Measurements from ENCODE around the gene MAP2. TPM values are rescaled to one million over a fixed set of nuclear protein-coding genes. Genes with fewer than 3 reads are reported as not detected.

MAP2 gene
- total and polyA plus RNA-seq, 10 of the 15 experiments (the other 5 are each of a cell fraction or from before 2014, with no cell fraction given), result 0.01 TPM; not detected in 9

DNA sequence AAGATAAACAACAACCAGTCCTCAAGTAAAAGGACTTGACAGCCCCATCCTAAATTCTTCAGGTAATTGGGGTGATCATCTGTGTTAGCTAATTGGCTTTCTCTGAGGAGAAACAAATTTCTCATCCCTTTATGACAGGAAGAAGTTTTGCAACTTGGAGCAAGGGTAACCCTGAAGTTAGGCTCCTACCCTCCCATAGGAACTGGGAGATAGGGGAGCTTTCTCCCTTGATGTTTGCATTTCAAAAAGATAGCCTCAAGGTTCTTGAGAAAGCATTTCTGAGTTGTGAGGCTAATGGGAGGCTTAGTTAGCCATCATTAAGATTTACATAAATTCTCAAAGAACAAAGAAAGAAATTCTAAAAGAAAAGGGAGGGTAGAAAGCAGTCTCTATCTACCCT is 95.4 kb downstream of the MAP2 start:
- in situ Hi-C loops (cut with MboI), result no loop called here
- Histone ChIP-seq H3K4me2 (ENCODE audit: control insufficient read depth, insufficient read depth) (no peak overlapping the region), H3K27me3 (replicated peaks in 1 of 2; ENCODE audit: control insufficient read depth in 2 of 2, insufficient read depth in 2 of 2, low read length in 1 of 2) (no peaks in the 10 kb centered on the region), H3K79me2 (ENCODE audit: control insufficient read depth, insufficient read depth, low read length) (no peaks in the 10 kb centered on the region), H4K20me1 (ENCODE audit: control insufficient read depth, insufficient read depth) (no peaks in the 10 kb centered on the region), H3K36me3 (ENCODE audit: control insufficient read depth in 2 of 2, insufficient read depth in 2 of 2, low read length in 1 of 2) (no peaks in the 10 kb centered on the region), H2AFZ (ENCODE audit: control insufficient read depth, low read depth, low read length) (no peak overlapping the region), H3K4me3 (no peak overlapping the region), H3K9ac (ENCODE audit: control insufficient read depth, insufficient read depth, low read length) (no peak overlapping the region), H3K9me3 (replicated peaks; ENCODE audit: control insufficient read depth, insufficient read depth, low read length) (no peaks in the 10 kb centered on the region), H3K4me1 (ENCODE audit: control insufficient read depth, insufficient read depth, low read length) (no peaks in the 10 kb centered on the region), H3K27ac (ENCODE audit: control insufficient read depth, insufficient read depth) (no peak overlapping the region)
- DNase-seq (ENCODE audit: low read depth, low spot score) (no peak), FAIRE-seq (no peak), ATAC-seq (no peak)
- intact Hi-C loops (cut with micrococcal nuclease; ENCODE audit: unreplicated experiment), result no loop called here
- no TSS peak for BruUV-seq (replicated peaks)
- SMC1A ChIA-PET (ENCODE audit: uncharacterized antibody, unreplicated experiment), result no interaction called here
- POLR2A ChIA-PET, result no interaction called here
- RAD21 ChIA-PET (ENCODE audit: unreplicated experiment), result no interaction called here
- CTCF ChIA-PET, result no interaction called here
- TF ChIP-seq BCL11A (IDR thresholded peaks at IDR 0.05; ENCODE audit: low read depth, low read length), result no peak
- no peak for TF ChIP-seq PML (IDR thresholded peaks at IDR 0.05; ENCODE audit: low read length)
- TF ChIP-seq, protein P1, sequence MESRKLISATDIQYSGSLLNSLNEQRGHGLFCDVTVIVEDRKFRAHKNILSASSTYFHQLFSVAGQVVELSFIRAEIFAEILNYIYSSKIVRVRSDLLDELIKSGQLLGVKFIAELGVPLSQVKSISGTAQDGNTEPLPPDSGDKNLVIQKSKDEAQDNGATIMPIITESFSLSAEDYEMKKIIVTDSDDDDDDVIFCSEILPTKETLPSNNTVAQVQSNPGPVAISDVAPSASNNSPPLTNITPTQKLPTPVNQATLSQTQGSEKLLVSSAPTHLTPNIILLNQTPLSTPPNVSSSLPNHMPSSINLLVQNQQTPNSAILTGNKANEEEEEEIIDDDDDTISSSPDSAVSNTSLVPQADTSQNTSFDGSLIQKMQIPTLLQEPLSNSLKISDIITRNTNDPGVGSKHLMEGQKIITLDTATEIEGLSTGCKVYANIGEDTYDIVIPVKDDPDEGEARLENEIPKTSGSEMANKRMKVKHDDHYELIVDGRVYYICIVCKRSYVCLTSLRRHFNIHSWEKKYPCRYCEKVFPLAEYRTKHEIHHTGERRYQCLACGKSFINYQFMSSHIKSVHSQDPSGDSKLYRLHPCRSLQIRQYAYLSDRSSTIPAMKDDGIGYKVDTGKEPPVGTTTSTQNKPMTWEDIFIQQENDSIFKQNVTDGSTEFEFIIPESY (IDR thresholded peaks at IDR 0.05), result no peak
- no peak for TF ChIP-seq GABPA (IDR thresholded peaks at IDR 0.05; ENCODE audit: low read depth)
- TF ChIP-seq, protein P2, sequence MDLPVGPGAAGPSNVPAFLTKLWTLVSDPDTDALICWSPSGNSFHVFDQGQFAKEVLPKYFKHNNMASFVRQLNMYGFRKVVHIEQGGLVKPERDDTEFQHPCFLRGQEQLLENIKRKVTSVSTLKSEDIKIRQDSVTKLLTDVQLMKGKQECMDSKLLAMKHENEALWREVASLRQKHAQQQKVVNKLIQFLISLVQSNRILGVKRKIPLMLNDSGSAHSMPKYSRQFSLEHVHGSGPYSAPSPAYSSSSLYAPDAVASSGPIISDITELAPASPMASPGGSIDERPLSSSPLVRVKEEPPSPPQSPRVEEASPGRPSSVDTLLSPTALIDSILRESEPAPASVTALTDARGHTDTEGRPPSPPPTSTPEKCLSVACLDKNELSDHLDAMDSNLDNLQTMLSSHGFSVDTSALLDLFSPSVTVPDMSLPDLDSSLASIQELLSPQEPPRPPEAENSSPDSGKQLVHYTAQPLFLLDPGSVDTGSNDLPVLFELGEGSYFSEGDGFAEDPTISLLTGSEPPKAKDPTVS (IDR thresholded peaks at IDR 0.05; ENCODE audit: low read depth, low read length), result no peak
- no peak for TF ChIP-seq FOS (IDR thresholded peaks at IDR 0.05; ENCODE audit: borderline replicate concordance, extremely low read depth, insufficient read length)
- no peak for TF ChIP-seq CREM (IDR thresholded peaks at IDR 0.05; ENCODE audit: low read depth)
- no peak for TF ChIP-seq MYB (IDR thresholded peaks at IDR 0.05; ENCODE audit: borderline replicate concordance, low read depth, low read length)
- TF ChIP-seq, protein P3, sequence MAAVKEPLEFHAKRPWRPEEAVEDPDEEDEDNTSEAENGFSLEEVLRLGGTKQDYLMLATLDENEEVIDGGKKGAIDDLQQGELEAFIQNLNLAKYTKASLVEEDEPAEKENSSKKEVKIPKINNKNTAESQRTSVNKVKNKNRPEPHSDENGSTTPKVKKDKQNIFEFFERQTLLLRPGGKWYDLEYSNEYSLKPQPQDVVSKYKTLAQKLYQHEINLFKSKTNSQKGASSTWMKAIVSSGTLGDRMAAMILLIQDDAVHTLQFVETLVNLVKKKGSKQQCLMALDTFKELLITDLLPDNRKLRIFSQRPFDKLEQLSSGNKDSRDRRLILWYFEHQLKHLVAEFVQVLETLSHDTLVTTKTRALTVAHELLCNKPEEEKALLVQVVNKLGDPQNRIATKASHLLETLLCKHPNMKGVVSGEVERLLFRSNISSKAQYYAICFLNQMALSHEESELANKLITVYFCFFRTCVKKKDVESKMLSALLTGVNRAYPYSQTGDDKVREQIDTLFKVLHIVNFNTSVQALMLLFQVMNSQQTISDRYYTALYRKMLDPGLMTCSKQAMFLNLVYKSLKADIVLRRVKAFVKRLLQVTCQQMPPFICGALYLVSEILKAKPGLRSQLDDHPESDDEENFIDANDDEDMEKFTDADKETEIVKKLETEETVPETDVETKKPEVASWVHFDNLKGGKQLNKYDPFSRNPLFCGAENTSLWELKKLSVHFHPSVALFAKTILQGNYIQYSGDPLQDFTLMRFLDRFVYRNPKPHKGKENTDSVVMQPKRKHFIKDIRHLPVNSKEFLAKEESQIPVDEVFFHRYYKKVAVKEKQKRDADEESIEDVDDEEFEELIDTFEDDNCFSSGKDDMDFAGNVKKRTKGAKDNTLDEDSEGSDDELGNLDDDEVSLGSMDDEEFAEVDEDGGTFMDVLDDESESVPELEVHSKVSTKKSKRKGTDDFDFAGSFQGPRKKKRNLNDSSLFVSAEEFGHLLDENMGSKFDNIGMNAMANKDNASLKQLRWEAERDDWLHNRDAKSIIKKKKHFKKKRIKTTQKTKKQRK (IDR thresholded peaks at IDR 0.05; ENCODE audit: low read depth, low read length), result no peak
- no peak for TF ChIP-seq ZNF384 (IDR thresholded peaks at IDR 0.05; ENCODE audit: borderline replicate concordance, low read depth, low read length)
- TF ChIP-seq, protein P4, sequence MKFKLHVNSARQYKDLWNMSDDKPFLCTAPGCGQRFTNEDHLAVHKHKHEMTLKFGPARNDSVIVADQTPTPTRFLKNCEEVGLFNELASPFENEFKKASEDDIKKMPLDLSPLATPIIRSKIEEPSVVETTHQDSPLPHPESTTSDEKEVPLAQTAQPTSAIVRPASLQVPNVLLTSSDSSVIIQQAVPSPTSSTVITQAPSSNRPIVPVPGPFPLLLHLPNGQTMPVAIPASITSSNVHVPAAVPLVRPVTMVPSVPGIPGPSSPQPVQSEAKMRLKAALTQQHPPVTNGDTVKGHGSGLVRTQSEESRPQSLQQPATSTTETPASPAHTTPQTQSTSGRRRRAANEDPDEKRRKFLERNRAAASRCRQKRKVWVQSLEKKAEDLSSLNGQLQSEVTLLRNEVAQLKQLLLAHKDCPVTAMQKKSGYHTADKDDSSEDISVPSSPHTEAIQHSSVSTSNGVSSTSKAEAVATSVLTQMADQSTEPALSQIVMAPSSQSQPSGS (IDR thresholded peaks at IDR 0.05; ENCODE audit: low read length), result no peak
- TF ChIP-seq POLR2A (IDR thresholded peaks at IDR 0.05; ENCODE audit: low read depth, low read length), result no peak
- TF ChIP-seq EED (IDR thresholded peaks at IDR 0.05; ENCODE audit: low read depth), result no peak
- no peak for TF ChIP-seq BMI1 (IDR thresholded peaks at IDR 0.05; ENCODE audit: borderline replicate concordance)
- TF ChIP-seq, protein P5, sequence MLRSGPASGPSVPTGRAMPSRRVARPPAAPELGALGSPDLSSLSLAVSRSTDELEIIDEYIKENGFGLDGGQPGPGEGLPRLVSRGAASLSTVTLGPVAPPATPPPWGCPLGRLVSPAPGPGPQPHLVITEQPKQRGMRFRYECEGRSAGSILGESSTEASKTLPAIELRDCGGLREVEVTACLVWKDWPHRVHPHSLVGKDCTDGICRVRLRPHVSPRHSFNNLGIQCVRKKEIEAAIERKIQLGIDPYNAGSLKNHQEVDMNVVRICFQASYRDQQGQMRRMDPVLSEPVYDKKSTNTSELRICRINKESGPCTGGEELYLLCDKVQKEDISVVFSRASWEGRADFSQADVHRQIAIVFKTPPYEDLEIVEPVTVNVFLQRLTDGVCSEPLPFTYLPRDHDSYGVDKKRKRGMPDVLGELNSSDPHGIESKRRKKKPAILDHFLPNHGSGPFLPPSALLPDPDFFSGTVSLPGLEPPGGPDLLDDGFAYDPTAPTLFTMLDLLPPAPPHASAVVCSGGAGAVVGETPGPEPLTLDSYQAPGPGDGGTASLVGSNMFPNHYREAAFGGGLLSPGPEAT (IDR thresholded peaks at IDR 0.05; ENCODE audit: low read depth), result no peak

Measured in GM12878 (cell line).